ENCODE measurements around the gene MTX3.

The MTX3 gene

GRCh38 chr5:80025069-80025468 lies 34.0 kb upstream of the MTX3 start:
- Histone ChIP-seq H3K27me3 (ENCODE audit: control insufficient read depth in 1 of 2, insufficient read depth in 2 of 2, low read length in 2 of 2) (no peaks in the 10 kb centered on the region), H3K9me3 (ENCODE audit: control insufficient read depth in 2 of 2, low read length in 2 of 2) (no peaks in the 10 kb centered on the region), H3K27ac (ENCODE audit: low read length) (no peak overlapping the region), H3K9ac (ENCODE audit: low read length in 2 of 2) (no peak overlapping the region), H3K4me3 (ENCODE audit: low read length in 2 of 2) (no peak overlapping the region), H3K4me1 (ENCODE audit: control insufficient read depth, insufficient read depth, low read length) (no peaks in the 10 kb centered on the region), H3K36me3 (ENCODE audit: control insufficient read depth in 2 of 2, insufficient read depth in 2 of 2, low read length in 2 of 2) (no peaks in the 10 kb centered on the region)

DNA sequence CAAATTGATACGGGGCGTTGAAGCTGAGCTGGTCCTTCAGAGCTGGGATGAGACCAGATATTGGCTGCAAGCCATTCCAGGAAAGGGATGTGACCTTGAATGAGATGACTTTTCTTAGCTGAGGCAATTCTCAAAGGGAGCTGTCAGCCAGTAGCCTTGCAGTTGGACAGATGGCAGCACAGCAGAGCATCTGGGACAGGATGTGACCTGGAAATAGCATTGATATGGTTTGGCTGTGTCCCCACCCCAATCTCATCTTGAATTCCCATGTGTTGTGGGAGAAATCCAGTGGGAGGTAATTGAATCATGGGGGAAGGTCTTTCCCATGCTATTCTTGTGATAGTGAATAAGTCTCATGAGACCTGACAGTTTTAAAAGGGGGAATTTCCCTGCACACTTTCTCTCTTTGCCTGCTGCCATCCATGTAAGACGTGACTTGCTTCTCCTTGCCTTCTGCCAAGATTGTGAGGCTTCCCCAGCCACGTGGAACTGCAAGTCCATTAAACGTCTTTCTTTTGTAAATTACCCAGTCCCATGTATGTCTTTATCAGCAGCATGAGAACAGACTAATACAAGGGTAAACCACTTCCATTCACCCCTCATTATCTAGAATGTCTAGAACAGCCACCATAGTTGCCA lies 19.8 kb upstream of the MTX3 start:
- Histone ChIP-seq H3K36me3 (ENCODE audit: control insufficient read depth in 2 of 2, insufficient read depth in 2 of 2, low read length in 2 of 2) (no peaks in the 10 kb centered on the region), H3K4me1 (ENCODE audit: control insufficient read depth, insufficient read depth, low read length) (no peaks in the 10 kb centered on the region), H3K4me3 (ENCODE audit: low read length in 2 of 2) (no peak overlapping the region), H3K27me3 (ENCODE audit: control insufficient read depth in 1 of 2, insufficient read depth in 2 of 2, low read length in 2 of 2) (no peaks in the 10 kb centered on the region), H3K9ac (ENCODE audit: low read length in 2 of 2) (no peak overlapping the region), H3K27ac (ENCODE audit: low read length) (no peak overlapping the region), H3K9me3 (ENCODE audit: control insufficient read depth in 2 of 2, low read length in 2 of 2) (no peaks in the 10 kb centered on the region)

DNA sequence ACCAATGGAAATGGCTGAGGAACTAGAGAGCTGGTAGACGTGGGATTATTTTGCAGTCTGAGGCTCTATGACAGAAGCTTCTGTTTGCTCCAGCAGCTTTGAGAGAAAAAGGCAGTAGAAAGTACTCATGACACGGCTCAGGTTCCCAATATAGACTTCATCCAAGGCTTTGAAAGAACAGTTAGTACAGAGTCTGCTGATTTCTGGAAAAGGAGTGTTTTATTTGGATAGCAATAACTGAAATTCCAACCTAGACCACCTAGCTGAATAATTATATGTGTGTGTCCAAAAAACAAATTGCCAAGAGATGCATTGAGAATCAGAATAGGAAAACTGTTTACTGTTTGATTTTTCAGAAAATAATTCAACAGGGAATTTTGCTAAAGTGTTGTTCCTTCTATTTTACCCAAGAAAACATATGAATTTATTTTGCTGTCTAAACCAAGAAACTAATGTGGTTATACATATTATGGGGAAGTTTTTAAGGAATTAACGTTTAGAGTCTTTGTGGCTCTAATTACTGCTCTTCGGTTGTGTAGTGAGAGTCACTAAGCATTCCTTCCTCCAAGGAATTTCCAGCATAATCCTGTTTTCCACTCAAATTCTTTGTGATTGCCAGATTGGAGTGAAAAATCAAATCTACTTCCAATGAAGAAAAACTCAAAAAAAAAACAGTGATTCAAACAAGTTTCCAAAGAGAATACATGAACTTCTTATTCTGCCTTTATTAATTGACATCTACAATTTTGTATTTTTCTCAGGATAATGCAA lies 18.1 kb upstream of the MTX3 start:
- Histone ChIP-seq H3K4me3 (ENCODE audit: low read length in 2 of 2) (no peak overlapping the region), H3K27ac (ENCODE audit: low read length) (no peak overlapping the region), H3K36me3 (ENCODE audit: control insufficient read depth in 2 of 2, insufficient read depth in 2 of 2, low read length in 2 of 2) (no peaks in the 10 kb centered on the region), H3K9ac (ENCODE audit: low read length in 2 of 2) (no peak overlapping the region), H3K9me3 (ENCODE audit: control insufficient read depth in 2 of 2, low read length in 2 of 2) (no peaks in the 10 kb centered on the region), H3K27me3 (ENCODE audit: control insufficient read depth in 1 of 2, insufficient read depth in 2 of 2, low read length in 2 of 2) (no peaks in the 10 kb centered on the region), H3K4me1 (ENCODE audit: control insufficient read depth, insufficient read depth, low read length) (no peaks in the 10 kb centered on the region)

DNA sequence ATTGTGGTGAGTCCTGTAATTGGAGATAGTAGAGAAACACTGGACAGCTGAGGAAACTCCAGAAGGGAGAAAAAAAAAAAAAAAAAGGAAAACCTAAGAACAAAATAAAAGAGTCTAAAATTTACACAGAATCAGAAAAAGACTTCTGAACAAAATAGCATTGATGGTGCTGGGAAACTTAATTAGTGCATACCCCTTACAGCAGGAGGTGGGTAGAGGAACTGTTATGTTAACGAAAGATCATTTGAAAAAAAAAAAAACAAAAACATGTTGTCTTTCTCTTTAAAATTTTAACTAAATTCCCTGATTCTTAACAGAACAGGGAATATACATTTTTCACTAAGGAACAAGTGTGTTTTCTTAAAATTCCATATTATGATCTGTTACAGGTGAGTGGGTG lies 11.6 kb upstream of the MTX3 start:
- Histone ChIP-seq H3K4me1 (ENCODE audit: control insufficient read depth, insufficient read depth, low read length) (no peaks in the 10 kb centered on the region), H3K27ac (ENCODE audit: low read length) (no peak overlapping the region), H3K9me3 (ENCODE audit: control insufficient read depth in 2 of 2, low read length in 2 of 2) (no peaks in the 10 kb centered on the region), H3K27me3 (ENCODE audit: control insufficient read depth in 1 of 2, insufficient read depth in 2 of 2, low read length in 2 of 2) (no peaks in the 10 kb centered on the region), H3K36me3 (ENCODE audit: control insufficient read depth in 2 of 2, insufficient read depth in 2 of 2, low read length in 2 of 2) (peaks cover 0 to 2% of the 10 kb centered on the region in 2 donors), H3K4me3 (ENCODE audit: low read length in 2 of 2) (no peak overlapping the region), H3K9ac (ENCODE audit: low read length in 2 of 2) (no peak overlapping the region)

DNA sequence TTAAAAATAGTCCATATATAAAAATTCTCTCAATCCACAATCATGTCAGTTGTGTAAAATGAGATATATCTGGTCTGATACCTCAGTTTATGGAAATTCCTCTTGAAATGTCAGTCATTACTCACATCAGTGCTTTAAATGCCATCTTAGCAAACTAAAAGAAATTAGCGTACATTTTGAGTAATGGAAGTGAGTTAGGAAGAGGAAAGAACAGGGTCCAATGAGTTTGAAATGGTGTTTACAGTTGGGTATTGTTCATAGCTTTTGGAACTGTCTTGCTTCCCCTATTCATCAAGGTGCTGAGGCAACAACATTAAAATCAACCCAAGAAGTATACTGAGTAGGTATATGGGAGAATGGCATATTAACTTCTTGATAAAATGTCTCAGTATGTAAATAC lies 8.7 kb upstream of the MTX3 start:
- Histone ChIP-seq H3K9me3 (ENCODE audit: control insufficient read depth in 2 of 2, low read length in 2 of 2) (no peaks in the 10 kb centered on the region), H3K36me3 (ENCODE audit: control insufficient read depth in 2 of 2, insufficient read depth in 2 of 2, low read length in 2 of 2) (peaks cover 0 to 2% of the 10 kb centered on the region in 2 donors), H3K4me1 (ENCODE audit: control insufficient read depth, insufficient read depth, low read length) (no peaks in the 10 kb centered on the region), H3K27ac (ENCODE audit: low read length) (no peak overlapping the region), H3K4me3 (ENCODE audit: low read length in 2 of 2) (no peak overlapping the region), H3K27me3 (ENCODE audit: control insufficient read depth in 1 of 2, insufficient read depth in 2 of 2, low read length in 2 of 2) (no peaks in the 10 kb centered on the region), H3K9ac (ENCODE audit: low read length in 2 of 2) (no peak overlapping the region)

DNA sequence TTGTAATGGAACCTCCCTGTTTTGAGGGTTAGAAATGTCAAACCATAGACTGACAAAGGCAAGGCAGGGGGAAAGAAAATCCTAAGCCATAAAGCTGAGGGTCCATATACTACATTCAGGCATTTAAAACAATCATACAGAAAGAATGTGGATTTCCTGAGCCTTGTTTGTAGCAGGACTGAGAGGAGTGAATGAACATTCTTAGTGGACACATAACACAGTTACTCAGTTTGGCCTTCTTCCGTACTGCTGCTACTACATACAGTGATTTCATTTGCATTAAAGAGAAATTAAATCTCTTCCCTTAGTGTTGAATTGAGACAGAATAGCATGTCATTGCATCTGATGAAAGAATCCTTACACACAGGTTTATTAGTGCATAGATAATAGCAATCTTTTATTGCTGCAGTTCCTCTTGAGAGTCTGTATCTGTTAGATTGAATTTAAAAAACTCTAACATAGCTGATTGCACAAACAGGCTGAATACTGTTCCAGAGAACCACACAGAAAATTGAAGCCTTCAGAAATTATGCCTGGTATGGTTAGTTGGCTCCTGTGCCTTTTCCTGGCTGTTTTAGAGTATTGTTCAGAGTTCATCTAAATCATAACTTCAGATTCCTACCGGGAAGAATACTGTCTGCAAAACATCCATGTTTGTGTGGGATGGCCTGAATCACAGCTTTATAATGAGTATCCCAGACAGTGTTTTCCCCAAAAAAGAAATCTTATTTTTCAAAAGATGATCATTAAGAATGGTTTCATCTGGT lies 2.0 kb upstream of the MTX3 start:
- Histone ChIP-seq H3K27ac (ENCODE audit: low read length) (no peak overlapping the region), H3K9ac (ENCODE audit: low read length in 2 of 2) (no peak overlapping the region), H3K36me3 (ENCODE audit: control insufficient read depth in 2 of 2, insufficient read depth in 2 of 2, low read length in 2 of 2) (peaks cover 0 to 7% of the 10 kb centered on the region in 2 donors), H3K4me3 (ENCODE audit: low read length in 2 of 2) (no peak overlapping the region), H3K9me3 (ENCODE audit: control insufficient read depth in 2 of 2, low read length in 2 of 2) (no peaks in the 10 kb centered on the region), H3K27me3 (ENCODE audit: control insufficient read depth in 1 of 2, insufficient read depth in 2 of 2, low read length in 2 of 2) (no peaks in the 10 kb centered on the region), H3K4me1 (ENCODE audit: control insufficient read depth, insufficient read depth, low read length) (peaks cover 7% of the 10 kb centered on the region)

DNA sequence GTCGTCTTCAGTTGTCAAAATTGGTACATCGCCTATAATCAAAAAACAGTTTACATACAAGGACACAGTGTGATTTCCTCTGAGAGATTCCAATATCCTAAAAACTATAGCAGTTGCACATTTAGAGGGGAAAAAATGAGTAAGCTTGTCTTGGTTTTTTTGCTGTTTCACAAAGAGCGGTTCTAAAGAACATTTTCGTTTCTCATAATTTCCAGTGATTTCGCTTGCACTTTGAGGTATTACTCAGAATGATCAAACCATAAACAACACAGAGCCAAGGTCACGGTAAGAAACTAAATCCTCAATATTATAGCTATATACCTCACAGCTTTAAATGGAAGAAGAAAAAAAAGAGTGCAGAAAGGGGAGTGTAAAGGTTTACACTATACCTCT lies 861 bp downstream of the MTX3 start:
- H3K27me3 ChIP-seq (ENCODE audit: control insufficient read depth in 1 of 2, insufficient read depth in 2 of 2, low read length in 2 of 2): no peaks in the 10 kb centered on the region
- peak overlapping the region in 1 of 2 donors; percentile 86 for H3K9ac ChIP-seq (ENCODE audit: low read length in 2 of 2)
- H3K9me3 ChIP-seq (ENCODE audit: control insufficient read depth in 2 of 2, low read length in 2 of 2): no peaks in the 10 kb centered on the region
- H3K4me1 ChIP-seq (ENCODE audit: control insufficient read depth, insufficient read depth, low read length): peaks cover 7% of the 10 kb centered on the region
- H3K36me3 ChIP-seq (ENCODE audit: control insufficient read depth in 2 of 2, insufficient read depth in 2 of 2, low read length in 2 of 2): peaks cover 0 to 21% of the 10 kb centered on the region in 2 donors
- peak overlapping the region; percentile 88 to 90 for H3K4me3 ChIP-seq (ENCODE audit: low read length in 2 of 2)
- no peak overlapping the region for H3K27ac ChIP-seq (ENCODE audit: low read length)

DNA sequence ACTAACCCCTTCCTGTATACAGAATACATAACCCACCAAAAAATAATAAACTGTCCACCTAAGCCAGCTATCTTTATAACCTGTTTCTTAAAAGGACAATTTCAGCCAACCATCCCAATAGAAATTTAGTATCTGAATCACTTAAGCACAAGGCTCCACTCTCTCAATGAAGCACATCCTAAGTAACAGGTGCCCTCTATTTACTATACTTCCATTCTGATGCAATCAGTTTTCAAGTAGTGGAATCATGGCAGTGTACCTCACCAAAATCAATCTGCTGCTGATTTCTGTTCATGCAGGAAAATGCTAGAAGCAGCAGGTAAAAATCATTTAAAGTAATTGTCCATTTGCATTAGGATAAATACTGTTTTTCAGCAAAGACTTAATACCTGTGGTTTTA lies 4.8 kb downstream of the MTX3 start:
- H3K36me3 ChIP-seq (ENCODE audit: control insufficient read depth in 2 of 2, insufficient read depth in 2 of 2, low read length in 2 of 2): peaks cover 13 to 30% of the 10 kb centered on the region in 2 donors
- no peaks in the 10 kb centered on the region for H3K27me3 ChIP-seq (ENCODE audit: control insufficient read depth in 1 of 2, insufficient read depth in 2 of 2, low read length in 2 of 2)
- no peaks in the 10 kb centered on the region for H3K9me3 ChIP-seq (ENCODE audit: control insufficient read depth in 2 of 2, low read length in 2 of 2)
- no peak overlapping the region for H3K4me3 ChIP-seq (ENCODE audit: low read length in 2 of 2)
- H3K27ac ChIP-seq (ENCODE audit: low read length): no peak overlapping the region
- H3K9ac ChIP-seq (ENCODE audit: low read length in 2 of 2): no peak overlapping the region
- H3K4me1 ChIP-seq (ENCODE audit: control insufficient read depth, insufficient read depth, low read length): no peaks in the 10 kb centered on the region

GRCh38 chr5:79985288-79985687 lies 5.8 kb downstream of the MTX3 start:
- no peak overlapping the region for H3K9ac ChIP-seq (ENCODE audit: low read length in 2 of 2)
- H3K9me3 ChIP-seq (ENCODE audit: control insufficient read depth in 2 of 2, low read length in 2 of 2): no peaks in the 10 kb centered on the region
- H3K27ac ChIP-seq (ENCODE audit: low read length): no peak overlapping the region
- H3K4me1 ChIP-seq (ENCODE audit: control insufficient read depth, insufficient read depth, low read length): no peaks in the 10 kb centered on the region
- no peaks in the 10 kb centered on the region for H3K27me3 ChIP-seq (ENCODE audit: control insufficient read depth in 1 of 2, insufficient read depth in 2 of 2, low read length in 2 of 2)
- H3K36me3 ChIP-seq (ENCODE audit: control insufficient read depth in 2 of 2, insufficient read depth in 2 of 2, low read length in 2 of 2): peaks cover 13 to 38% of the 10 kb centered on the region in 2 donors
- H3K4me3 ChIP-seq (ENCODE audit: low read length in 2 of 2): no peak overlapping the region

- H3K9me3 ChIP-seq (ENCODE audit: control insufficient read depth in 2 of 2, low read length in 2 of 2): no peaks in the 10 kb centered on the region
- H3K27me3 ChIP-seq (ENCODE audit: control insufficient read depth in 1 of 2, insufficient read depth in 2 of 2, low read length in 2 of 2): no peaks in the 10 kb centered on the region
- H3K27ac ChIP-seq (ENCODE audit: low read length): no peak overlapping the region
- H3K4me1 ChIP-seq (ENCODE audit: control insufficient read depth, insufficient read depth, low read length): no peaks in the 10 kb centered on the region
- peaks cover 13 to 38% of the 10 kb centered on the region in 2 donors for H3K36me3 ChIP-seq (ENCODE audit: control insufficient read depth in 2 of 2, insufficient read depth in 2 of 2, low read length in 2 of 2)
- no peak overlapping the region for H3K9ac ChIP-seq (ENCODE audit: low read length in 2 of 2)
- H3K4me3 ChIP-seq (ENCODE audit: low read length in 2 of 2): no peak overlapping the region
Observed at GRCh38 chr5:79984363-79984762, 6.7 kb downstream of the MTX3 start.
